ENCODE results near the gene PTPRT.

Gene PTPRT

DNA sequence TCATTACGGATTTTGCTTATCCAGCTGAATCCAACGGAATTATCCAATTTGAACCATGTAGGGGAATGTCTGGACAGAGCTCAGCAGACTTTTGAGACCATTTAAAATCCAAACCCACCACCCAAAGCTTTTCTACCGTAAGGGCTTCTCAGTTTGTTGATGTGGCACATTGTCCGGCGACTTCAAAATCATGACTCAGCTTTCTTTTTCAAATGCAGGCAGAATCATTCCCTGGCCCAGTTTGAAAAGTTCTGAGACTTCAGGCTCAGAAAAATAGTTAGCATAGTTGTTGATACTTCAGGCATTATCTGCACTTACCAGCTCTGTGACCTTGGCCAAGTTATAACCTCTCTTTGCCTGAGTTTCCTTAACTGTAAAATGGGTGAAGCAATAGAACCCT is 182.2 kb downstream of the PTPRT start:
- H3K9me3 ChIP-seq (ENCODE audit: low read depth, low read length) = no peaks in the 10 kb centered on the region
- no peaks in the 10 kb centered on the region for H3K36me3 ChIP-seq (ENCODE audit: insufficient read depth, low read length)
- TF ChIP-seq FOXP2 (optimal IDR thresholded peaks at IDR 0.05; ENCODE audit: control extremely low read depth, extremely low read length, insufficient read depth) (no peak), EZH2 (IDR thresholded peaks at IDR 0.05) (no peak), POLR2AphosphoS5 (IDR thresholded peaks at IDR 0.05; ENCODE audit: borderline replicate concordance, low read depth, low read length) (no peak)
- no peak overlapping the region for H3K27ac ChIP-seq
- H3K9ac ChIP-seq (ENCODE audit: insufficient read length) = no peak overlapping the region
- no peak for DNase-seq (ENCODE audit: low read depth, low spot score)
- no peak overlapping the region for H3K4me3 ChIP-seq

DNA sequence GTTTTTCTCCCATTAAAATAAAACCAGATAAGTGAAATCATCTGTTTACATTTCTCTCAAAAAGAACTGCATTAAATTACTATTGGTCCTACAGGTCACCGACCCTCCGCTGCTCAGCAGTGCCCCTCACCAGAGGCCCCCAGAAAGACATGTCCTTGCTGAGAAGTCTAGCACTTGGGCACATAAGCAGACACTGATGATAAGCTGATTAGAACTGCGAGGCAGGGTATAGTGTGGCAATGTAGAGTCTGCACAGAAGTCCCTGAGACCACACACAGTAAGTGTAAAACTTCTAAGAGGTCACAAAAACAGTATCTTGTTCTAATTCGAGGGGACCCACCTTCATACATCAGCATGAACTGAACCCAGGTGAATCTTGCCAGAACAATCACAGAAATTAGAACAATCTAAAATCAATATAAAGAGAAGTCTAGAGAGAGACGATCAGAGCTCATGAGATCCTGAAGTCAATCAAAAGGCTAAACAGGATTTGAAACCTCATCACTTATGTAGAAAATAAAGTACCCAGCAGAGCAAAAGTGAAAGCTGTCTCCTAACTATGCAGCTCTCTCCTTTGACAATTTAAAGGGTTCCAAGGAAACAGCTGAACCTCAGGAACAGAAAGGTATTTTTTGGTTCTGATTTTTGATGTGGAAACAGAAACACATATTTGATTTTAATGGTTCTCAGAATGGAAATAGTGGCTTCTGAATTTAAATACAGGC is 182.9 kb downstream of the PTPRT start:
- Histone ChIP-seq H3K9ac (ENCODE audit: insufficient read length) (no peak overlapping the region), H3K9me3 (ENCODE audit: low read depth, low read length) (no peaks in the 10 kb centered on the region), H3K36me3 (ENCODE audit: insufficient read depth, low read length) (no peaks in the 10 kb centered on the region), H3K27ac (no peak overlapping the region), H3K4me3 (no peak overlapping the region)
- TF ChIP-seq POLR2AphosphoS5 (IDR thresholded peaks at IDR 0.05; ENCODE audit: borderline replicate concordance, low read depth, low read length) (no peak), FOXP2 (optimal IDR thresholded peaks at IDR 0.05; ENCODE audit: control extremely low read depth, extremely low read length, insufficient read depth) (no peak), EZH2 (IDR thresholded peaks at IDR 0.05) (no peak)
- DNase-seq (ENCODE audit: low read depth, low spot score) = no peak

- DNase-seq (ENCODE audit: low read depth, low spot score) = no peak
- TF ChIP-seq EZH2 (IDR thresholded peaks at IDR 0.05) (no peak), FOXP2 (optimal IDR thresholded peaks at IDR 0.05; ENCODE audit: control extremely low read depth, extremely low read length, insufficient read depth) (no peak), POLR2AphosphoS5 (IDR thresholded peaks at IDR 0.05; ENCODE audit: borderline replicate concordance, low read depth, low read length) (no peak)
These were observed 186.3 kb downstream of the PTPRT start for GRCh38 chr20:43003318-43003944.

GRCh38 chr20:42996141-42996540 is 193.6 kb downstream of the PTPRT start:
- Histone ChIP-seq H3K36me3 (ENCODE audit: insufficient read depth, low read length) (no peaks in the 10 kb centered on the region), H3K27ac (no peak overlapping the region), H3K9me3 (ENCODE audit: low read depth, low read length) (no peaks in the 10 kb centered on the region), H3K4me3 (no peak overlapping the region), H3K9ac (ENCODE audit: insufficient read length) (no peak overlapping the region)
- TF ChIP-seq POLR2AphosphoS5 (IDR thresholded peaks at IDR 0.05; ENCODE audit: borderline replicate concordance, low read depth, low read length) (no peak), FOXP2 (optimal IDR thresholded peaks at IDR 0.05; ENCODE audit: control extremely low read depth, extremely low read length, insufficient read depth) (no peak), EZH2 (IDR thresholded peaks at IDR 0.05) (no peak)
- no peak for DNase-seq (ENCODE audit: low read depth, low spot score)

More at GRCh38 chr20:43003318-43003944, 186.3 kb downstream of the PTPRT start:
- no peak overlapping the region for H3K27ac ChIP-seq
- H3K36me3 ChIP-seq (ENCODE audit: insufficient read depth, low read length) = no peaks in the 10 kb centered on the region
- no peak overlapping the region for H3K9ac ChIP-seq (ENCODE audit: insufficient read length)
- no peaks in the 10 kb centered on the region for H3K9me3 ChIP-seq (ENCODE audit: low read depth, low read length)
- no peak overlapping the region for H3K4me3 ChIP-seq

DNA sequence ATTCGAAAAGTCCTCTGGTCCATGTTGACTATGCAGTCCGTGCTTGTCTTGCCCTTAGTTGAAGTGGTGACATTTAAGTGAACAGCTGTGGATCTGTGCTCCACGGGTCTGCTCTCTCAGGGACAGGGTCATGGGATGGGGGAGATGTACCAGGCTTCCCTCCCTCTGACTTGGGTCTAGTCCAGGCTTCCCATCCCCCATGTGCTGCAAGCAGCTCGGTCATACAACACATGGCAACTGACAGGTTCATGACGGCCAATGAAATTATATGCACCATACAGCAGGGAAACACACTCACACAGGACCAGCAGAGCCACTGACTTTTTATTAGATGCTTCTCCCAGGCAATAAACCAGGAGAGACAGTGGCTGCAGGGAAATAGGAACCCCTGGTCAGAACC is 201.4 kb downstream of the PTPRT start:
- Histone ChIP-seq H3K36me3 (ENCODE audit: insufficient read depth, low read length) (no peaks in the 10 kb centered on the region), H3K9me3 (ENCODE audit: low read depth, low read length) (no peaks in the 10 kb centered on the region), H3K9ac (ENCODE audit: insufficient read length) (no peak overlapping the region), H3K4me3 (no peak overlapping the region), H3K27ac (no peak overlapping the region)
- TF ChIP-seq FOXP2 (optimal IDR thresholded peaks at IDR 0.05; ENCODE audit: control extremely low read depth, extremely low read length, insufficient read depth) (no peak), EZH2 (IDR thresholded peaks at IDR 0.05) (no peak), POLR2AphosphoS5 (IDR thresholded peaks at IDR 0.05; ENCODE audit: borderline replicate concordance, low read depth, low read length) (no peak)
- DNase-seq (ENCODE audit: low read depth, low spot score) = no peak

DNA sequence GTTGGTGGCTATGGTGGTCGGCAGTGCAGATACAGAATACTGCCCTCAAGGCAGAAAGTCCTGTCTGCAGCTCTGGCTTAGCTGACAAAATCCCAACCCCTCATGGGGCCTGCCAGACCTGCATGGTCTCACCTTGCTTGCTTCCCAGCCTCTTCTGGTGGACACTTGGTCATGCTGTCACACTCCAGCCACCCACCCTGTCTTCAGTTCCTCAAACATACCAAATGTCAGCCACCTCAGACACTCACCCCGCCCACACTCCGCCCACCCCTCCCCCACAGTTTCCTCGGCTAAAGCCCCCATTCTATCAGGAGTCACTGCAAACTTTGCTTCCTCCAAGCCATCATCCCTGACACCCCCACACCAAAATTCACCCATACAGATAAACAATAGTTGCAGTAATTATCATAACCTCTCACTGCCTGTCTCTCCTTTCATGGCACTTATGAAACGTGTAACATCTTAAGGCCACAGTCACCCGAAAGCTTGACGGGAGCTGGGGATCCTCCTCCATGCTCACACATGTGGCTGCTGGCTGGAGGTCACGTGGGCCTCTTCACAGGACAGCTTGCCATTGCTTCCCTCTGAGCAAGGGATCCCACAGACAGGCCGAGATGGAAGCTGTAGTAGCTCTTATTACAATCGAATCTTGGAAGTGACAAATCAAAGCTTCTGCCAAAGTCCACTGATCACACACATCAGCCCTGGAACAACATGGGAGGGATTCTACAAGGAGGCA is 202.2 kb downstream of the PTPRT start:
- Histone ChIP-seq H3K9ac (ENCODE audit: insufficient read length) (no peak overlapping the region), H3K9me3 (ENCODE audit: low read depth, low read length) (no peaks in the 10 kb centered on the region), H3K36me3 (ENCODE audit: insufficient read depth, low read length) (no peaks in the 10 kb centered on the region), H3K4me3 (no peak overlapping the region), H3K27ac (no peak overlapping the region)
- TF ChIP-seq EZH2 (IDR thresholded peaks at IDR 0.05) (no peak), POLR2AphosphoS5 (IDR thresholded peaks at IDR 0.05; ENCODE audit: borderline replicate concordance, low read depth, low read length) (no peak), FOXP2 (optimal IDR thresholded peaks at IDR 0.05; ENCODE audit: control extremely low read depth, extremely low read length, insufficient read depth) (no peak)
- DNase-seq (ENCODE audit: low read depth, low spot score) = no peak

- H3K27ac ChIP-seq = no peak overlapping the region
These were observed 203.4 kb downstream of the PTPRT start for GRCh38 chr20:42986143-42986773.

GRCh38 chr20:42985628-42986027 is 204.1 kb downstream of the PTPRT start:
- Histone ChIP-seq H3K4me3 (no peak overlapping the region), H3K9ac (ENCODE audit: insufficient read length) (no peak overlapping the region), H3K27ac (no peak overlapping the region), H3K9me3 (ENCODE audit: low read depth, low read length) (no peaks in the 10 kb centered on the region), H3K36me3 (ENCODE audit: insufficient read depth, low read length) (no peaks in the 10 kb centered on the region)
- no peak for DNase-seq (ENCODE audit: low read depth, low spot score)
- TF ChIP-seq FOXP2 (optimal IDR thresholded peaks at IDR 0.05; ENCODE audit: control extremely low read depth, extremely low read length, insufficient read depth) (no peak), EZH2 (IDR thresholded peaks at IDR 0.05) (no peak), POLR2AphosphoS5 (IDR thresholded peaks at IDR 0.05; ENCODE audit: borderline replicate concordance, low read depth, low read length) (no peak)

More at GRCh38 chr20:42986143-42986773, 203.4 kb downstream of the PTPRT start:
- H3K4me3 ChIP-seq = no peak overlapping the region
- H3K9me3 ChIP-seq (ENCODE audit: low read depth, low read length) = no peaks in the 10 kb centered on the region
- no peak overlapping the region for H3K9ac ChIP-seq (ENCODE audit: insufficient read length)
- no peak for TF ChIP-seq EZH2 (IDR thresholded peaks at IDR 0.05)
- no peak for TF ChIP-seq FOXP2 (optimal IDR thresholded peaks at IDR 0.05; ENCODE audit: control extremely low read depth, extremely low read length, insufficient read depth)
- TF ChIP-seq POLR2AphosphoS5 (IDR thresholded peaks at IDR 0.05; ENCODE audit: borderline replicate concordance, low read depth, low read length) = no peak
- no peaks in the 10 kb centered on the region for H3K36me3 ChIP-seq (ENCODE audit: insufficient read depth, low read length)
- no peak for DNase-seq (ENCODE audit: low read depth, low spot score)
